ENCODE data around the gene FRMD4B.

DNA sequence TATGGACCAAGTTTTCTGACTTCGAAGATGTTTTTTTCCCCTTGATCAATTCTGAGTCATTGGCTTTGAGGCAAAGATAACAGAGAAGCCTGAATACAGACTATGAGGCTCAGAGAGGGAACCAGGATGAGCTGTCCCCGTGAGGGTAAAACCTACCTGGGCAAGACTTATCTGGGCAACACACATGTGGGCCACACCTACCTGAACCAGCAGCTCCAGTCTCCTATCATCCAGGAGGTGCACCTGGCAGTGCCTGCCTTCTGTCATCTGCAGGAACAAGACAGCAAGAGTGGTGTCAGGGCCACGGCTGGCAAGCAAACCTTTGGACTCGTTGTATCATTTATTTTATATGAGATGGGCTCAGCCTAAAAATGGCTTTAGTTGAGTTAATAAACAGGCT, 72.6 kb downstream of the FRMD4B start:
- TF ChIP-seq EZH2 (IDR thresholded peaks at IDR 0.05; ENCODE audit: insufficient read depth, poor library complexity, severe bottlenecking) (no peak), EZH2phosphoT487 (IDR thresholded peaks at IDR 0.05; ENCODE audit: insufficient read depth, low read depth) (no peak)
